Measurements from ENCODE around the gene KIF6.

GRCh38 chr6:39770446-39770845 lies 45.2 kb upstream of the KIF6 start:
- TF ChIP-seq CTCF (IDR thresholded peaks at IDR 0.05) = no peak
- TF ChIP-seq POLR2A (IDR thresholded peaks at IDR 0.05) = no peak
